HG03442 (cell line): ENCODE results near the gene ZNF865.

Experiments used
- ATAC-seq: cut with Tn5 transposase; IDR thresholded peaks from one replicate; pipeline ENCODE4 v1.9.1; 2021; ENCODE audit warnings: mild to moderate bottlenecking, moderate library complexity; ENCODE audit not compliant: unreplicated experiment

Gene ZNF865

GRCh38 chr19:55643887-55644176, 38.4 kb downstream of the ZNF865 start:
- ATAC-seq, result no peak

- no peak for ATAC-seq
Measured at GRCh38 chr19:55644191-55644833, 38.9 kb downstream of the ZNF865 start.

- ATAC-seq, result no peak
Measured at GRCh38 chr19:55644842-55645511, 39.5 kb downstream of the ZNF865 start.

- no peak for ATAC-seq
Measured at GRCh38 chr19:55645512-55645881, 40.0 kb downstream of the ZNF865 start.

GRCh38 chr19:55646889-55647731, 41.7 kb downstream of the ZNF865 start:
- no peak for ATAC-seq

GRCh38 chr19:55647732-55648584, 42.5 kb downstream of the ZNF865 start, which contains the start of gene CCDC106:
CCDC106 (plus strand) TSS chr19:55648212; CDS start chr19:55649047, 835 bp downstream.
- no peak for ATAC-seq

GRCh38 chr19:55648585-55649267, 43.3 kb downstream of the ZNF865 start:
- ATAC-seq, result no peak

- no peak for ATAC-seq
Measured at GRCh38 chr19:55649268-55650125, 44.0 kb downstream of the ZNF865 start.

- no peak for ATAC-seq
Measured at GRCh38 chr19:55650126-55650557, 44.7 kb downstream of the ZNF865 start.

- ATAC-seq, result no peak
Measured at GRCh38 chr19:55650602-55651230, 45.3 kb downstream of the ZNF865 start.

- no peak for ATAC-seq
Measured at GRCh38 chr19:55651236-55651635, 45.8 kb downstream of the ZNF865 start.

- ATAC-seq, result no peak
Measured at GRCh38 chr19:55652311-55653128, 47.1 kb downstream of the ZNF865 start.

- peak; percentile 35 for ATAC-seq
Measured at GRCh38 chr19:55653651-55654322, 48.3 kb downstream of the ZNF865 start.

- peak; percentile 51 for ATAC-seq
Measured at GRCh38 chr19:55654323-55654867, 48.9 kb downstream of the ZNF865 start.

GRCh38 chr19:55654868-55655647, 49.6 kb downstream of the ZNF865 start, which contains the start of gene U2AF2:
U2AF2 (plus strand) TSS chr19:55655035; CDS start chr19:55655105, 70 bp downstream.
- ATAC-seq, result peak; percentile 30

- ATAC-seq, result no peak
Measured at GRCh38 chr19:55655648-55656040, 50.2 kb downstream of the ZNF865 start.
